Breast epithelium (tissue), 3 donors: ENCODE measurements around the gene EGFL6.

ENCODE experiments used
- POLR2A ChIP-seq: fragments of 450-650 bp; IDR thresholded peaks from one replicate; pipeline ENCODE4 v1.6.1; 2016; ENCODE audit warnings: antibody characterized with exemption, mild to moderate bottlenecking, moderate library complexity
- POLR2AphosphoS5 ChIP-seq, 3 donors: sonication (generic); formaldehyde crosslinking; IDR thresholded peaks; one replicate each; pipeline ENCODE4 v1.6.1; 2017; ENCODE audit warnings: antibody characterized with exemption in 3 of 3
- TF ChIP-seq, protein P1 (sequence below), 3 donors: fragments of 450-650 bp; IDR thresholded peaks; one replicate each; pipeline ENCODE4 v1.5.1; 2016 to 2017; ENCODE audit warnings: antibody characterized with exemption in 3 of 3, mild to moderate bottlenecking in 3 of 3, moderate library complexity in 3 of 3

DNA sequence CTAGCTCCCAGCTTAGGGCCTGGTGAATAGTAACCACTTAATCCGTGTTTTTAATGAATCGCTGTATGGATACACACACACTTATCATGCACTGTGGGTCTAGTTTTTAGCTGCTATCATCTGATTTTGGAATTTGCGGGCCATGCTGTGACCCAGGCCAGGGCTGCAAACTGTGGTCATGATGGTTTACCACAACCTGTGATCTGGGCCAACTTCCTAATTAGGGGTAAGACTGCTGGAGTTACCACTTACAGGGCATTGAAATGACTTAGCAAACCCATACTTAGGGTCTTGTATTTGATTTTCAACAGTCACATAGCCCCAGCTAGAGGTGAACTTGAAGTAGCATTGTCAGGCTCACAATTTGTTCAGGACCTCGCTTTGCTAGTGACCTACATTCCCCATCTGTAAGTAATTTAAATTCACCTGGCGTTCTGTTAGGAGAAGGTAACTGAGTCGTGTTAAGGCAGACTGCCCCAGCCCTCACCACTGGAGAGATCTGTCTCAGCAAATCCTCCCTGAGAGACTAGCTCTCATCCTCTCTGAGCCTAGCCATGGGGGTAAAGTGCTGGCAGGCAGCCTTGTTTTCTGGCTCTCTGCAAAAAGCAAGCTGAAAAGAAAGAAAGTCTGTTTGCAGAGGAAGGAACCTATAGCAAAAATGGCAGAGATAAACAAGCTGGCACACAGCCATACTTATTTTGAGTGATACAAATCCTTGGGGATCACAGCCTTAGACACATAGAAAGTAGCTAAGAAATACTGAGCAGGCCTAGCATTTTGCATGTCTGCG is 33.8 kb upstream of the EGFL6 start:
- TF ChIP-seq, protein P1, sequence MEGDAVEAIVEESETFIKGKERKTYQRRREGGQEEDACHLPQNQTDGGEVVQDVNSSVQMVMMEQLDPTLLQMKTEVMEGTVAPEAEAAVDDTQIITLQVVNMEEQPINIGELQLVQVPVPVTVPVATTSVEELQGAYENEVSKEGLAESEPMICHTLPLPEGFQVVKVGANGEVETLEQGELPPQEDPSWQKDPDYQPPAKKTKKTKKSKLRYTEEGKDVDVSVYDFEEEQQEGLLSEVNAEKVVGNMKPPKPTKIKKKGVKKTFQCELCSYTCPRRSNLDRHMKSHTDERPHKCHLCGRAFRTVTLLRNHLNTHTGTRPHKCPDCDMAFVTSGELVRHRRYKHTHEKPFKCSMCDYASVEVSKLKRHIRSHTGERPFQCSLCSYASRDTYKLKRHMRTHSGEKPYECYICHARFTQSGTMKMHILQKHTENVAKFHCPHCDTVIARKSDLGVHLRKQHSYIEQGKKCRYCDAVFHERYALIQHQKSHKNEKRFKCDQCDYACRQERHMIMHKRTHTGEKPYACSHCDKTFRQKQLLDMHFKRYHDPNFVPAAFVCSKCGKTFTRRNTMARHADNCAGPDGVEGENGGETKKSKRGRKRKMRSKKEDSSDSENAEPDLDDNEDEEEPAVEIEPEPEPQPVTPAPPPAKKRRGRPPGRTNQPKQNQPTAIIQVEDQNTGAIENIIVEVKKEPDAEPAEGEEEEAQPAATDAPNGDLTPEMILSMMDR (IDR thresholded peaks at IDR 0.05): no peak
- TF ChIP-seq POLR2AphosphoS5 (IDR thresholded peaks at IDR 0.05) (no peak), POLR2A (no peak)
